T-helper 1 cell treated with Interleukin-12 subunit alpha and Interleukin-12 subunit beta and Interleukin-4 antibody, amounts not matched to agents 30 ng/mL and 1 ng/mL, for 36 hours (primary cell): ENCODE results near the gene COL21A1. TPM values are rescaled to one million over a fixed set of nuclear protein-coding genes. Genes with fewer than 3 reads are reported as not detected.
"Not testable (repeated sequence)": the region's sequence is repeated elsewhere in the genome, so short reads cannot be mapped to it uniquely, and the experiment has no call there.

Experiments
- intact Hi-C: fragments of 100-400 bp; cut with micrococcal nuclease; formaldehyde crosslinking; loops from one replicate; pipeline ENCODE4 v1.15.1; 2024
- total RNA-seq: library from RNA; stranded (reverse); gene quantifications from 2 replicates; pipeline ENCODE4 v1.2.3, GENCODE V29; 2022

COL21A1 gene
- total RNA-seq: not detected in 2 replicates

GRCh38 chr6:56246881-56247653, at the start of gene COL21A1:
Gene COL21A1, minus strand, starts transcription at chr6:56247580. Its CDS starts 64,962 bp downstream, at chr6:56182618.
- intact Hi-C loops: no loop called here

DNA sequence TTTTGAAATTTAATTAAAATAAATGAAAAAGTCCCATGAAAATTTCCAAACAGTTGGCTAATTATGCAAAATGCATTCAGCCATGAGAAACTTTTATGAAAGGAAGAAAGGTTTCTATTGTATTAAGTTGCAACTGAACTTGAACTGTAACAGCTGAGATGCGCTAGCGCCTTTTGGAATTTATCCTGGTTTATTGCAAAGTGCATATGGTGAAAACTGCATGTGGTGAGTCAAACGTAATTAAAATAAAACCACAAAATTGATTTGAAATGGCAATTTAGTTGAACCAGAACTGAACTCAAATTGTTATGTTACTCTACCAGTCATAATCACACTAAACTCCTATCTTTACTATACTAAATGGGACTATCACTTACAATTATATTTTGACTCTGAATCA, 46.4 kb upstream of the COL21A1 start:
- intact Hi-C loops: loop anchor here (2.0 kb wide), 1 partner anchor 313 kb away; no protein-coding TSS in a partner anchor

DNA sequence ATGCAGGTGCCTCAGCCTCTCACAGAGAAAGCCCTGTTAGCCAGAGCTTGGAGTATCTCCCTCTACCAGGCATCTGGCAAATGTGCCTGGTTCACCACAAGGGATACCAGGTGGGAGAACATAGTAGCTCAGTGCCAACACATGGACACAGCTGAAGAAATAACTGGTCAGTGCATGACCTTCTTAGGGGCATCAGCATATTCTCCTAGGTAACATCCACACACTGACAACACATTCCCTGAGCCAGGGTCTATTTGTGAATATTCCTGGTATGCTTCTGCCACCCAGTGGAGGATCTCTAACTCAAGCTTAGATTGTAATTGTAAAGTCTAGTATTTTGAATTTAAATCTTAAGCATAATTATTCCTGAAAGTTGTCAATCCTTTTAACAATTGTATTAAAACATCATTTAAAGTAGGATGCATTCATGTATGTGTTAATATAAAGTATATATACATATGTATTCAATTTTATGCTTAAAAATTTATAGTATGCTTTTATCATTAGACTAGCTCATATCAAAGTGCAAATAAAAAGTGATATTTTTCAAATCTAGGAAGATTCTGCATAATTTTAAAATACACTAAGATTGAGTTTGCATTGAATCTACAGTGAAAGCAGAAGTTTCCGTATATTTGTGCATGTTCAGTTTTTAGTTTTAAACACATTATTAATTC, 45.3 kb upstream of the COL21A1 start:
- intact Hi-C loops: loop anchor here (2.0 kb wide), 1 partner anchor 312 kb away; no protein-coding TSS in a partner anchor

DNA sequence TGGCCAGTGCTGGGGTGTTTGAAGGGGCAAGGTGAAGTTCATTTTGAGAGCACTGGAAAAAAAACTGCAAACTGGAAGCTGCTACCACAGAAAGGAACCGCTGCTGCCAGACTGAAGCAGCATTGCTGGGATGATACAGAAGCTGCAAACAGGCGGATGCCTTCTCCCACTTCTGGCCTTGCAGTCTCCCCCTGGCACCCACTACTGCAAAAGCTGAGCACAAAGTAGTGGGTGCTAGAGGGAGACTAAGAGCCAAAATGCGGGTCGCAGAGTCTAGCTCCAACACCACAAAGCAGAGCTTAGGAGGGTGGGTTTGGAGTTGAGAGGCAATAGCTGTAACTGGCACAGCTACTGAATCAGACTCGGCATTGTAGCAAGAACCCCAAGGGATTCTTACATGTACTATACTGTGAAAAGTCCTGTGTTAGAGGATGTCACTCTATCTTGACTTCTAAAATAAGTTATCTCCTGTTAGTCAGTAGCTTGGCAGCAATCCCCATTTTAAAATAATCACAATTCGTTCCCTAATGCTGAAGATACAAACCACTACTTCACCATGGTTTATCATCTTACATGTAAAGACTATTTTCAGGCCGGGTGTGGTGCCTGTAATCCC, 44.0 kb upstream of the COL21A1 start:
- intact Hi-C loops: no loop called here

DNA sequence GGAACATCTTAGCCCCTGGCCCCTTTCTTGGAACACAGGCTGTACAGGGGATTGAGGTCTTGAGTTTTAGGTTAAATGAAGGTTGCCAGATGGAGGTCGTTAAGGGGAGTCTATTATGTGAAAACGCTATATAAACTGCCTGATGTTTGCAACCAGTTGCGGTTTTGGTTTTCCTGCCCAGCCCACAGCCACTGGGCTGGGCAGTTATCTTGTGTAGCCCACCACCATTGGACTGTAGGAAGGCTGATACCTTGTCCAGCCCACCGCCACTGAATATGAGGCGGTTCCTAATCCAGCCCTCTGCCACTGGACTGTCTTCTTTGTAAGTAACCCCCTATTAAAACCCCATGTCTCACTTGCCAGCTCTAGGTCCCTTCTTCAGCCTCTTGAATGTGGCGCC, 42.3 kb upstream of the COL21A1 start:
- intact Hi-C loops: no loop called here

GRCh38 chr6:56288347-56288746, 41.0 kb upstream of the COL21A1 start:
- intact Hi-C loops: no loop called here

- intact Hi-C loops: no loop called here
Observed at GRCh38 chr6:56282391-56282790, 35.0 kb upstream of the COL21A1 start.

GRCh38 chr6:56280126-56280525, 32.7 kb upstream of the COL21A1 start:
- intact Hi-C loops: no loop called here

- intact Hi-C loops: no loop called here
Observed at GRCh38 chr6:56279331-56280080, 32.1 kb upstream of the COL21A1 start.

- intact Hi-C loops: no loop called here
Observed at GRCh38 chr6:56278171-56278591, 30.8 kb upstream of the COL21A1 start.

DNA sequence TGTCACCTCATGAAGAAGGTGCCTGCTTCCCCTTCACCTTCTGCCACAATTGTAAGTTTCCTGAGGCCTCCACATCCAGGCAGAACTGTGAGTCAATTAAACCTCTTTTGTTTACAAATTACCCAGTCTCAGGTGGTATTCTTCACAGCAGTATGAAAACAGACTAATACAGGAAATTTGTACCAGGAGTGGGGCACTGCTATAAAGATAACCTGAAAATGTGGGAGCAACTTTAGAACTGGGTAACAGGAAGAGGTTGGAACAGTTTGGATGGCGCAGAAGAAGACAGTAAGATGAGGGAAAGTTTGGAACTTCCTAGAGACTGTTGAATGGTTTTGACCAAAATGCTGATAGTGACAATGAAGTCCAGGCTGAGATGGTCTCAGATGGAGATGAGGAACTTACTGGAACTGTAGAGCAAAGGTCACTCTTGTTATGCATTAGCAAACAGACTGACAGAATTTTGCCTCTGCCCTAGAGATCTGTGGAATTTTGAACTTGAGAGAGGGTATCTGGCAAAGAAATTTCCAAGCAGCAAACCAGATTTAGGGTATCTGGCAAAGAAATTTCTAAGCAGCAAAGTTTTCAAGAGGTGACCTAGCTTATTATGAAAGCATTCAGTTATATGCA, 23.5 kb upstream of the COL21A1 start:
- intact Hi-C loops: no loop called here

DNA sequence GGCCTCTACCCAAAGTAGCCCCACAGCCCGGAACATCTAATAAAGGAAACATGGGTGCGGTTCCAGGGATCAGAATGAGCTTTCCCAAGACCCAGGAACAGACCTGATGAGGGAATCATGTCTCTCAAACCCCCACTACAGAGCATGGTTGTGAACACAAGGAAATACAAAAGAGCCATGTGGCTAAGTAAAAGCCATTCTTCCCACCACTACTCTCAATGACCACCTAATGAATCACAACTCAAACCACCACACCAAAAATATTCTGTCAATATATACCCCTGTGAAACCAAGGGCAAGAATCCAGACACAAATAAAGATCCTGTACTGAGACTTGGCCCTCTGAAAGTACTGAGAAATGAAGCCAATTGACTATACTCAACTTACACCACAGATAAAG, 20.9 kb upstream of the COL21A1 start:
- intact Hi-C loops: no loop called here

GRCh38 chr6:56266011-56266410, 18.6 kb upstream of the COL21A1 start:
- intact Hi-C loops: no loop called here

DNA sequence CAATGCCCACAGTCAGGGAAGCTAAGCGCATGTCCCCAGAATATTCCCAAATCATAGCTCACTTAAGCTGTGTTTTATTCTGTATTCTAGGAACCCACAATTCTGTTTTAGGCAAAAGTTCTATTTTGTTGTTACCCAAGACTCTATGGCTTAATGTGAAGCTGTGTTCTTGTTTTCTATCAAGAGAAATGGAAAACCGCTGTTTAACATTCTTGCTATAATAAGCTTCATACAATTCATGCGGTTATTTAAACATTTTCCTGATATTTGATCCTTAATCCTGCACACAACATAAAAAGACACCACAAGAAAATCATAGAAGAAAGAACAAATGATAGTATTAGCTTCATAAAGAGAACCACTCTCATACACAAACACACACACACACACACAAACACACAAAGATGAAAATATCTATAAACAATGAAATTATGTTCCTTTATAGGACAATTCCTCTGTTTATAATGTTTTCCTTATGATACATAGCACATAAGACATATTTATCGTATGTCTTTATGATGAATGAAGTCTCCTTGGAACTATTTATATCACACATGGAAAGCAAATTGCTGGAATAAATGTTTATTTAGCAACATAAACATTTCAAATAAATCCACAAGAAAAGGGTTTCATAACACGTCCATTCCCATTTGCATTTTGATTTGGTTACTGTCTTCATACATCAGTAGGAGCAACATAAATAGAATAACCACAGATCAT, 16.4 kb upstream of the COL21A1 start:
- intact Hi-C loops: no loop called here

GRCh38 chr6:56260593-56260992, 13.2 kb upstream of the COL21A1 start:
- intact Hi-C loops: not testable (repeated sequence)

DNA sequence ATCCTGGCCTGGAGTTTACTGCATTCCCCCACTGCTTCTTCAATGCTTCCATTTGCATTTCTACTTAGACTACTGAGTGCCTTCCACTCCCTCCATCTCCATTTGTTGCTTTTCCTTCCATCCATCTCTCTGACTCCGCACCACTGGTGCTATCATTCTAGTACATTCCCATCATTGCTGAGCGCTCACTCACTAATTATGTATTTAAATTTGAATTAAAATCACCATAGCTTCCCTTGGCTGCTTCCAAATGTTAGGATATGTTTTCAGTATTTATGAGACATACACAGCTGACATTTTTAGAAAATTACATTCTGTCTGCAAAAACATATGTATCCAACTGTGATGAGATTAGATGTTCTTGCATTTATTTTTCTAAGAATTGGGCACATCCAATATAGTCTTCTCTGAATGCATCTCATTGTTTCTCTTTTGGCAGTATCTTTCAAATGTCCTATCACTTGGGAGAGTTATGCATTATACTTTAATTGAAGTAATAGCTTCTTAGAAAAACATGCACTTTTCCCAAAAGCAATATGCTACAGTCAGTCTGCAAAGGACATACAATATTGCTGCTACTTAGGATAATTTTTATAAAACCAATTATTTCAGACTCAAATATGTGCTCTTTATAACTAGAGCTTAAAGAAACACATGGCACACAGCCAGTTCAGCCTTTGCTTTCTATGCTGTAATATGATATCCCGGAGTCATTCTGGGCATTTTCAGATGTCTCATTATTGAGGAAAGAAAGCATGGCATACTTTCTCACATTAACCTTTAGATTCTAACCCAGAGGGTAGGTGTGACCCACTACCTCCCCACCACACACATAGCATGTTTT, 12.1 kb upstream of the COL21A1 start:
- intact Hi-C loops: no loop called here

- intact Hi-C loops: no loop called here
Observed at GRCh38 chr6:56255349-56255748, 8.0 kb upstream of the COL21A1 start.

GRCh38 chr6:56250266-56250665, 2.9 kb upstream of the COL21A1 start:
- intact Hi-C loops: no loop called here

DNA sequence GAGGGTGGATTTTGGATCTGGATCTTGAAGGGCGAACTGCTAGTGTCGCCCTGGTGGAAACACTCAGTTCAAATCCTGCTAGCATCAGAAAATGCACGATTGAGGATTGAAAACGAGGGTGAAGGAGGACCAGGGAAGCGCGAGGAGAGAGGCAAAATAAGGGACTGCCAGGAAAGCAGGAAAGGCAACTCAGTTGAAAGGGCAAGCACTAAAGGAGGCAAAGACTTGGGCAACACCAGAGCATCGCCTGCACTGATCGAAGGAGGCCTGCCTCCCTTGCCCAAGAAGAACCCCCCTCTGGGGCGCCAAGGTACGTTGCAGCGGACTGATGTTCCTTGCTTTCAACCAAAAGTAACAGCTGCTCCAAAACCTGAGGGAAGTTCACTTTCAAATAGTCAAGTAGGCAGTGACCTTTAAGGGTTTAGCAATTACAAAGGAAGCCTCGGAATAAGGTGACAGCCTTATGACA, 308 bp upstream of the COL21A1 start:
- intact Hi-C loops: no loop called here
